Astrocyte of the spinal cord (primary cell): ENCODE data around the gene DHRS9.

ENCODE experiments used
- DNase-seq: peaks from one replicate; pipeline ENCODE4 v3.0.0; 2011; ENCODE audit warnings: low read depth, low spot score
- H3K4me3 ChIP-seq: 2 replicates; pipeline ENCODE4 v1.5.1; 2011; ENCODE audit warnings: low read depth, mild to moderate bottlenecking, low read length, moderate library complexity
- CTCF ChIP-seq: IDR thresholded peaks from 2 replicates; pipeline ENCODE4 v1.5.1; 2012; ENCODE audit warnings: low read depth, mild to moderate bottlenecking, low read length, inconsistent platforms
- in situ Hi-C: cut with HindIII; loops from 2 replicates; pipeline ENCODE4 v1.10.0; 2017; ENCODE audit warnings: low sequenced_read_pairs

DHRS9 gene

GRCh38 chr2:169086893-169087467, 17.6 kb downstream of the DHRS9 start:
- in situ Hi-C loops: no loop called here
- TF ChIP-seq CTCF: no peak
- peak; percentile 16 for DNase-seq
- H3K4me3 ChIP-seq: no peak overlapping the region

GRCh38 chr2:169087757-169088379, 18.5 kb downstream of the DHRS9 start:
- DNase-seq: no peak
- in situ Hi-C loops: no loop called here
- no peak for TF ChIP-seq CTCF
- H3K4me3 ChIP-seq: no peak overlapping the region

GRCh38 chr2:169089182-169089581, 19.8 kb downstream of the DHRS9 start:
- in situ Hi-C loops: no loop called here
- TF ChIP-seq CTCF: no peak
- no peak for DNase-seq
- H3K4me3 ChIP-seq: no peak overlapping the region

GRCh38 chr2:169090133-169090820, 20.9 kb downstream of the DHRS9 start:
- no peak for TF ChIP-seq CTCF
- in situ Hi-C loops: no loop called here
- no peak overlapping the region for H3K4me3 ChIP-seq
- DNase-seq: no peak

- no peak for DNase-seq
- in situ Hi-C loops: no loop called here
- H3K4me3 ChIP-seq: no peak overlapping the region
- no peak for TF ChIP-seq CTCF
Measured at GRCh38 chr2:169091256-169091655, 21.9 kb downstream of the DHRS9 start.

GRCh38 chr2:169091761-169092519, 22.6 kb downstream of the DHRS9 start:
- in situ Hi-C loops: no loop called here
- H3K4me3 ChIP-seq: no peak overlapping the region
- no peak for TF ChIP-seq CTCF
- peak; percentile 68 for DNase-seq
